Erythroblast (primary cell): ENCODE results near the gene MTFR1L.

Experiments
- GATA1 ChIP-seq: IDR thresholded peaks from 2 replicates; pipeline ENCODE4 v1.6.1; 2011; ENCODE audit warnings: low read depth, mild to moderate bottlenecking, control low read depth, low read length, moderate library complexity
- POLR2A ChIP-seq: IDR thresholded peaks from 2 replicates; pipeline ENCODE4 v1.6.1; 2011; ENCODE audit warnings: mild to moderate bottlenecking, low read length

DNA sequence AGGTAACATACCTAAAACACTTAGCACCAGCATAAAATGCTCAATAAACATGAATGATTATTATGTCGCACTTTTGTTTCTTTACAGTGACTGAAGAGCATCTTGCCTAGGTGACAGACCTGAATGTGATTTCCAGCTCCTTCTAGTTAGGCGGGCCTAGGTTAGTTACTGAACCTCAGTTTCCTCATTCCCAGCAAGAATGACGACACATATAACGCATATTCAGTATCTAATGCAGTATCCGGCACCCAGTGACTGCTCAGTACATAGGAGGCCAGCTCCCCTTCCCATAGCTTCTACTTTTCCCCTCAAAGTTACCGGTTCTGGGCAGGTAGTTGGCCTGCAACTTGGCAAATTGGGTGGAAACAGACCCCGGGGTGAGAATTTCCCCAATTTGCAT lies 38.7 kb downstream of the MTFR1L start:
- TF ChIP-seq POLR2A, result no peak
- no peak for TF ChIP-seq GATA1
